ENCODE results near the gene PINK1. TPM values are rescaled to one million over a fixed set of nuclear protein-coding genes. Genes with fewer than 3 reads are reported as not detected.
"Not testable (repeated sequence)": the region's sequence is repeated elsewhere in the genome, so short reads cannot be mapped to it uniquely, and the experiment has no call there.

PINK1 gene
- total RNA-seq = 90.5 TPM

GRCh38 chr1:20633190-20634064 is at the start of gene PINK1:
Gene PINK1, plus strand, starts transcription at chr1:20633458. Its CDS starts 91 bp downstream, at chr1:20633549.
- DNase-seq (ENCODE audit: low spot score) (peak; percentile 93), ATAC-seq (peak; percentile 89)

DNA sequence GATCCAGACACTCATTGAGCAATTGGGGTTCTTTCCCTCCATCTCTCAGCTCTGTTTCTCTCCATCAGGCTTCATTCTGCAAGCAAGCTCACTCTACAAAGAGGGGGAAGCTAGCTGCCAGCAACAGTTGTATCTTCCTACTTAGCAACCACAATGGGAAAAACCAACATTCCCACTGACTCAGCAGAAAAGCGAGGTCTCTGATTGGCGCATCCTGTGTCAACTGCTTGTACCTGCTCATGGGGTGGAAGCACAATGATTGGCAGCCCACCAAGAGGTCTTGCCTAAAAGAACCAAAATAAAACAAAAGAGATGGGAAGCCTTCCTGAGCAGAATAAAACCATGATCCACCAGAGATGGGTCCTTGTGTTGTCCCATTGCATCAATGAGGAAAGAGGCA is 48.4 kb upstream of the PINK1 start:
- DNase-seq (ENCODE audit: low spot score) (no peak), ATAC-seq (no peak)

- ATAC-seq (no peak), DNase-seq (ENCODE audit: low spot score) (no peak)
Observed at GRCh38 chr1:20586953-20587660, 46.2 kb upstream of the PINK1 start.

DNA sequence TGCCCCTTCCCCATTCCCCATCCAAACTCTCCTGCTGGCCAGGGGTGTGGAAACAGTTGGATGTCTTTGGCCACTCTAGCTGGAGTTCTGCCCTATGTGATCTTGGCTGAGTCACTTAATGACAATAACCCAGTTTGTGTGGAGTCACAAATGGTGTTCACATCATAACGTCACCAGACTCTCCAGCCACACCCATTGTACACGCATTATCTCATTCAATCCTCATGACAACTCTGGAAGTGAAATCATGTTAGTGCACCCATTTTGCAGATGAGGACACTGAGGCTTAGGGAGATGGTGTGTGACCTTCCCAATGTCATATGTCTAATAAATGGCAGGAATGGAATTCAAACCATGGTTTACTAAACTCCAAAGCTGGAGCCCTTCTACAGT is 45.6 kb upstream of the PINK1 start:
- DNase-seq (ENCODE audit: low spot score) (no peak), ATAC-seq (no peak)

- peak; percentile 89 for DNase-seq (ENCODE audit: low spot score)
- peak; percentile 80 for ATAC-seq
Observed at GRCh38 chr1:20588634-20589225, 44.5 kb upstream of the PINK1 start, which contains the start of gene CDA. Gene CDA, plus strand, starts transcription at chr1:20589097. Its CDS starts 33 bp downstream, at chr1:20589130.

DNA sequence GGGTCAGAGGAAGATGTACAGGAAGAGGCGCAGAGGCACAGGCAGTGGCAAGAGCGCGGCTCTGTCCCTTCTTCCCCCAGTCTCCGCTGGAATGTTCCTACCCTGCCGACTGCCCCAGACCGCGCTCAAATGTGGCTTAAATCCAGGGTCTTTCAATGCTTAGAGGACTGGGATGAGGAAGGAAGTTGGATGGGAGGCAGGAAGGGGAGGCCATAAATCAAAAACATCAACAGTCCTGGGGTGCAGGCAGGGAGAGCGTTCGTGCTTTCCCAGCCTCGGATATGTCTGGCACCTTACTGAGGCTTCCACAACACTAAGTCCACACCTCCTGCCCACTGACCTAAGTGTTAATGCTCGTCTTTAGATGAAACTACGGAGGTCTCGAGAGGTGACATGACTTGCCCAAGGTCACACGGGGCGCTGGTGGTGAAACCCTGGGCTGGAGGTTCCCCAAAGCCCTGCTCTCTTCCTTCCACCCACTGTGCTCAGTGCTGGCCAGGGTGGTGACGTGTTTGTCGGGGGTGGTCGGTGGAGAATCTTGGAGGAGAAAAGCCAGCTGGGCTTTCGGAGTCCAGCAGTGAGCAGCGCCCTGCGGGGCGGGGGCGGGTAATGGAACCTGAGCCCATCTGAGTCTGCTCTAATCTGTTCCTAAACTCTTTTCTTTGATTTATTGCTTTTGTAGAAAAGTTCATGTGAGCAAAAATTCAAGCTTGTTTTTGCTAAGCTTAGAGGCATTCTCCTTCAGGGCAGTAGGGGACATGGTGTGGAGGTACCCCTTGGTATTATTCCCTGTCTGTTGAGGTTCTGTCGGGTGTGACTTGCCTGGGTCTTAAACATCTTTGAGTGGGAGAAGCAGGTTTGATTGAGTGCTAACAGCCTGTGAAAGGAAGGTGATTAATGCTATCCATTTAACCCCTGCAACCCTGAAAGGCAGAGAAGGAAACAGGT is 43.7 kb upstream of the PINK1 start:
- ATAC-seq (peak; percentile 18), DNase-seq (ENCODE audit: low spot score) (peak; percentile 65)

DNA sequence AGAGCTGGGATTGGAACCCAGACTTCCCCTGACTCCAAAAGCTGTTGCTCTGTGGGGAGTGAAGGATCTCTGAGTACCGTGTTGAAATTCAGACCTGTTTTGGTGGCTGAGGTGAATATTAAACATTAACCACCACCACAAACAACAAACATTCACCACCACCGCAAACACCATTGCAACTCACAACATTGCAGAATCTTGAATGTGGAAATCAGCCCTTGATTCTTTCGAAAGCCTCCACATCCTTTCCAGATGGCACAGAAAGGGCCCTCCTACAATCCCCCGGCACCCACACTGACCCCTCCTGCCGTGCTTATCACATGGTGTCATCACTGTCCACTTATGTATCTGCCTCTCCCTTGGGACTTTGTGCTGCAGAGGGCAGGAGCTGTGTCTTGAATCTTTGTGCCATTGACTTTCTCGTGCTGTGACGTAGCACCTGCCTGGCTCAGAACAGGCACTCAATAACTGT is 42.9 kb upstream of the PINK1 start:
- peak; percentile 93 for DNase-seq (ENCODE audit: low spot score)

DNA sequence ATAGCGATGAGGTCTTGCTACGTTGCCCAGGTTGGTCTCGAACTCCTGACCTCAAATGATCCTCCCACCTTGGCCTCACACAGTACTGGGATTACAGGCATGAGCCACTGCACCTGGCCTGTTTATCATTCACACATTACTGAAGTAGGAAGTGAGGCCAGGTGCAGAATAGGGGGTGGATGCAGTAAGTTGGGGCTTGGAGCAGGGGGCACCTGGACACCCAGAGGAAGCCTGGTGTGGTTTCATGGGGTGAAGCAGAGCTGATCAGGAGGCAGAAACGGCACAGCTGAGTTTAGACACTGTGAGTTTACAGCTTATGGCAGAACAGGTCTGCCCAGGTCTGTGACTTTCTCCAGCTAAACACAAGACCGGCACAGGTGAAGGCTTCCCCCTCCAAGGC is 39.5 kb upstream of the PINK1 start:
- DNase-seq (ENCODE audit: low spot score) (no peak), ATAC-seq (no peak)

More for the DNA sequence above, 42.9 kb upstream of the PINK1 start:
- peak; percentile 70 for ATAC-seq

DNA sequence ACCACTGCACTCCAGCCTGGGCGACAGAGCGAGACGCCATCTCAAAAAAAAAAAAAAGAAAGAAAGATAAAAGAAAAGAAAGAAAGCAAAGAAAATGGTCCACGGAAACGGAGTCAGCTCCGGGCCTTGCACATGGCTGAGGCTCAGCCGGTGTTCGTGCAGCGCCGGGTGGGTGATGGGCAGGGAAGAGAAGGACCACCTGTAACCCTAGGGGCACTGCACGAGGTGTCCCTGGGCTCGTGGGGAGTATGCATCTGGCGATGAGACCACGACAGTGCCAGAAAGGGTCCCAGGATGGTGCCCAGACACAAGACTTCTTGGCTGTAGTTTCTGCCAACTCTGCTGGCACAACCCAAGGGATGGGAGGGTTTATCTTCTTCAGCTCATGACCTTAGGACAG is 38.5 kb upstream of the PINK1 start:
- ATAC-seq (no peak), DNase-seq (ENCODE audit: low spot score) (no peak)

DNA sequence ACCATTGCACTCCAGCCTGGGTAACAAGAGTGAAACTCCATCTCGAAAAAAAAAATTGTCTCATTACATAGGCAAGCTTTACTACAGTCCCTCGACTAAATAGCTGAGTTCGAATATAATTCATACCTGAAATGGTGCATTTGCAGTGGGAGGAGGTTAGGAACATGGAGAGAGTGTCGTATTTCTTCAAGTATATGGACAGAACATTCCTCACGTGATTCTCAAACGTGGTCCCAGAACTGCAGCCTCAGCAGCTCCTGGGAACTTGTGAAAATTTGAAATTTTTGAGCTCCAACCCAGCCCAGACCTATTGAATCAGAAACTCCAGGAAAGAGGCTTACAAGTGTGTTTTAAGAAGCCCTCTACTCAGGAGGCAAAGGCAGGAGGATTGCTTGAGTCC is 37.2 kb upstream of the PINK1 start:
- DNase-seq (ENCODE audit: low spot score) = no peak
- ATAC-seq = no peak

DNA sequence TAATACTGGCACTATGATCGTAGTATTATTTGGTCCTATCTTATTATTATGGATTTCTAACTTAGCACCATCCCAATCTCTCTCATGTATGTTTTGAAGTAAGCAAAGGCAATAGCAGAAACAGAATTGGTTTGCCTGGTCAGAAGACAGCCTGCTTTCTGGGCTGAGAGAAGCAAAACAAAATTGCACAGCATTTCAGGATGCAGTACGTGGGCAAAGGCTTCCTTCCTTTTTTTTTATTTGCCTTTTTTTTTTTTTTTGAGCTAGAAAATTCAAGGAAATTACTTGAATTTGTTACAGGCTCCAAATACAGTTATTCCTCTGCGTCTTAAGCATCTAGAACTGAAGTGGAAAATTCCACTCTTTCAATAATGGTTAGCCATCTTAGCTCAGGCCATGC is 35.6 kb upstream of the PINK1 start:
- ATAC-seq (peak; percentile 23), DNase-seq (ENCODE audit: low spot score) (no peak)

GRCh38 chr1:20600156-20600555 is 33.1 kb upstream of the PINK1 start:
- DNase-seq (ENCODE audit: low spot score) = no peak
- no peak for ATAC-seq

- DNase-seq (ENCODE audit: low spot score) = no peak
- ATAC-seq = no peak
Observed at GRCh38 chr1:20601129-20601825, 32.0 kb upstream of the PINK1 start.

- no peak for DNase-seq (ENCODE audit: low spot score)
- no peak for ATAC-seq
Observed at GRCh38 chr1:20602851-20603450, 30.3 kb upstream of the PINK1 start.

DNA sequence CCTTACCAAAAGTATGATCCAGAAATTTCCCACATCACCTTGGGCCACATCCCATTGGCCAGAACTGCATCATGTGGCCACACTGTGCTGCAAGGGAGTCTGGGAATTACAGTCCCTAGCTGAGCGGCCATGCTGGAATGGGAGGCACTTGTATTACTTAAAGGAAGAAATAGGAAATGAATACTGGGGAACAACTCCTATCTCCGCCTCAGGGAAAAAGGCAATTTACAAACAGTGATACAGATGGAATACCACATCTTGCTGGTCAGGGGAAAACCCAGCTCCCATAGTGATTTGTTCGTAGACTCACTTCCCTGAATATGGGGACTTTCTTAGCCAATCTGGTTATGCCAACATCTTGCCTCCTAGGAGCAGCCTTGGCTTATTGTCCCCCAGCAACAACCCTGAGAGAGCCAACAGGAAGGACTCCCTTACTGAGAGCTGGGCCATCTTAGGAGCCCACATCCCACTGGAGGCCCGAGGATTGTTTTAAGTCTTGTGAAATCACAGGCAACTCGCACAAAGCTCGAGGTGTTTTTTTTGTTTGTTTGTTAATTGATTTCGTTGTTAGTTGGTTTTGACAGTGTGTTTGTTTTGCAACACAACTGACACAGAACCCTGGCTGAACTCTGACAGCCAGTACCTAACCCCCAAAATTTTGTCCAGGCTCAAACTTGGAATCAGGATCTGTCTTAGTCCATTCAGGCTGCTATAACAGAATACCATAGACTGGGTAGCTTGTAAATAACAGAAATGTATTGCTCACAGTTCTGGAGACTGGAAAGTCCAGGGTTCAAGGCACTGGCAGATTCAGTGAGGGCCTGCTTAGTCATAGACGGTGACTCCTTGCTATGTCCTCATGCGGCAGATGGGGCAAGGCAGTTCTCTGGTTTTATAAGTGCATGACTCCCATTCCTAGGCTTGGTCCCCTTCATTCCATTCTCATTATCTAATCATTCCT is 29.5 kb upstream of the PINK1 start:
- peak; percentile 69 for ATAC-seq
- peak; percentile 53 for DNase-seq (ENCODE audit: low spot score)

GRCh38 chr1:20604678-20605077 is 28.6 kb upstream of the PINK1 start:
- DNase-seq (ENCODE audit: low spot score) (peak; percentile 72), ATAC-seq (peak; percentile 71)

GRCh38 chr1:20606801-20607570 is 26.3 kb upstream of the PINK1 start:
- not testable (repeated sequence) for ATAC-seq; DNase-seq (ENCODE audit: low spot score)
